GM12891 (cell line): Measurements from ENCODE around the gene CABCOCO1.

Source experiments
- PAX5 ChIP-seq: IDR thresholded peaks from 2 replicates; pipeline ENCODE4 v1.6.1; 2011; ENCODE audit warnings: low read length, moderate library complexity, mild to moderate bottlenecking; ENCODE audit not compliant: insufficient read depth, severe bottlenecking
- POLR2A ChIP-seq: IDR thresholded peaks from 2 replicates; pipeline ENCODE4 v1.6.1; 2011; ENCODE audit warnings: low read depth, low read length, control low read depth
- POLR2AphosphoS5 ChIP-seq: IDR thresholded peaks from 2 replicates; pipeline ENCODE4 v1.6.1; 2011; ENCODE audit warnings: low read depth, low read length, control low read depth

DNA sequence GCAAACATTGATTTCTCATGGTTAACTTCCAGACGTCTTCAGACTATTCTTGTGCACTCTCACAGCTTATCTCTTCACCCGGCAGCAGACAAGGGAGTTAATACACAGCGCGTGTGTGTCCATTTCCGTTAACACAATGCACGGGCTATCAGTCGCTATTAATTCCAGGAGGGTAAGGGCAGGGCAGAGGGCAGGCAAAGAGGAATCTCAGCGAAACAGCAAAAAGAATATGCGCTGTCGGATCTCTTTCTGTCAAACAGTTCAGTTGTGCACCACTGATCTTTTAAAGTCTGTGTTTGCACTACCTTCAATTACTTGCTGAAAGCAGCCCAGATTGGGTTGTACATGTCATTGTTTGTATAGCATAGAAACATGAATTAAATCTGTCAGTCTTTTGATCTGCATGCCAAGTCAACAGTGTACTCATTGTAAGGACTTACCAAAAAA lies 41.1 kb upstream of the CABCOCO1 start:
- TF ChIP-seq POLR2AphosphoS5: no peak
- TF ChIP-seq POLR2A: no peak
- TF ChIP-seq PAX5: no peak
